SHP77 treated with DMSO at 0.1 percent for 48 hours (cell line): ENCODE measurements around the gene ELAVL4.
"Not testable (repeated sequence)": the region's sequence is repeated elsewhere in the genome, so short reads cannot be mapped to it uniquely, and the experiment has no call there.

ENCODE experiments used
- DNase-seq: peaks from one replicate; lab custom pipeline; 2025; lab: John Stamatoyannopoulos, UW

ELAVL4 gene

DNA sequence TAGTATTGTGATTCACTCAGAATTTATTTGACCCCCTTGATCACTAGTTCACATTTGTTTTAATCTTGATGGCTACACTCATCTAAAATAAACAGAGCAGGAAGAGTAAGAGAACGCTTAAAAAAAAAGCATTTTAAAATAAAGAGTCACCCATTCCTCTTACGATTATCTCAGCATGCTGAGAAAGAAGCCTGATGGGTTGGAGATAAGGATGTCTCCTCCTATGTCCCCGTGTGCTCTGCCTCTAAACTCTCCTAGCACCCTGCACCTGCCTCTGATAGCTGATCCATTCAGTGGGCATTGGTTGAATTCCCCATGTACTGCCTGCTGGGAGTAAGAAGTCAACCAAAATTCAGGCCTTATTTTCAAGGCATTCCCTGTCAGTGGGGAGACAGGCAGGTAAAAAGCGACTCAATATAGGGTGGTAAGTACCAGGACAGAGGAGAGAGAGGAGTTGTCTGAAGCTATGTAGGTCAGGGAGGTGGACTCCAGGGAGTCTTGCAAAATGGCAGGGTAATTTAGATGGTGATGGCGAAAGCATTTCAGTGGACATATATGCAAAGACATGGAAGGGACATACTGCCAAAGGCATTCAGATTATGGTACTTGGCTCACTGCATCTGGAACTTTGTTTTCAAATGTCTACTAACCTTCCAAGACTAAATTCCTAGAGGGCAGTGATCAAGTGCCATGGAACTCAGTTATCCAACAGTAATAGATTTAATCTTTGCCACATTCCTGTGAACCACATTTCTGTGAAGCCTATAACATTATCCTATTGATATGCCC lies 18.4 kb downstream of the ELAVL4 start:
- DNase-seq = no peak

- no peak for DNase-seq
Measured at GRCh38 chr1:50129201-50129600, 20.5 kb downstream of the ELAVL4 start.

DNA sequence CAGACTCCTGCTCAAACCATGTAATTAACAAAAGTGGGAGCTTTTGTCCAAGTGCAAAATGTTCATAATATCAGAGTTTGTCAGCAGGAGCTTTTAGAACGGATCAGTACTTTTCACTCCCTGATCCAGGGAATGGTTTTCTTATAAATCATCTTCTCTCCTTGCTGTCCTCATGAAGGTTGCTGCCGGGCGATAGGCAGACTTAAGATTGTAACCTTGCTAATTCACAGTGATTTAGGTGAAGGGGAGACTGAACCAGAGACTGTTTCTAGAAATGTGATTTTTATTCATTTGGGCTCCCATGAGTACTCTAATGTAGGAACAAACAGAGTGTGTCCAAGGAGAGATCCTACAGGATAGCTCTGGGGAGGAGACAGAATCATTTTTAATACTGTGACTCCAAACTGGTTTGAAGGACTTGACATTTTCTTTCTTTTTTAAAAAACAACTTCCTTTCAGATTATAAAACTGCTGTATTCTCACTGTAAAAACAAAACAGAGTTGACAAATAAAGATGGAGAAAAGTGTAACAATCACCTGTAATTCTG lies 23.7 kb downstream of the ELAVL4 start:
- no peak for DNase-seq

DNA sequence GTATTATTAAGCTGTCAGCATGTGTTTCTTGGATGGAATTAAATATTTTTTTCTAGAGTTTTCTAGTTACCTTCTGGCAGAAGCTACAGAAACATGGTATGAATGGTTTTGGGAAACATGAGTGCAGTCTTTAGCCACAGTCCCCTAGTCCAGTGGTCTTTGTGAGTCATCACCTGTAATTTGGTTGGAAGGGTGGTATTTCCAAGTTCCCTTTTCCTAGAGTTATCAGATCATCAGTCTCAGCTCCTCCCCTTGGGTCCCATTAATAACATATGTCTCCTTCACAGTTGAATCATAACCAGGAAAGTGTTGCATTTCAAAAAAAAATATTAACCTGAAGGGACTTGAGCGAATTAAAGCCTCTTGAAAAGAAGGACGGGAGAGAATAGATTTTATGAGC lies 27.0 kb downstream of the ELAVL4 start:
- DNase-seq = no peak

DNA sequence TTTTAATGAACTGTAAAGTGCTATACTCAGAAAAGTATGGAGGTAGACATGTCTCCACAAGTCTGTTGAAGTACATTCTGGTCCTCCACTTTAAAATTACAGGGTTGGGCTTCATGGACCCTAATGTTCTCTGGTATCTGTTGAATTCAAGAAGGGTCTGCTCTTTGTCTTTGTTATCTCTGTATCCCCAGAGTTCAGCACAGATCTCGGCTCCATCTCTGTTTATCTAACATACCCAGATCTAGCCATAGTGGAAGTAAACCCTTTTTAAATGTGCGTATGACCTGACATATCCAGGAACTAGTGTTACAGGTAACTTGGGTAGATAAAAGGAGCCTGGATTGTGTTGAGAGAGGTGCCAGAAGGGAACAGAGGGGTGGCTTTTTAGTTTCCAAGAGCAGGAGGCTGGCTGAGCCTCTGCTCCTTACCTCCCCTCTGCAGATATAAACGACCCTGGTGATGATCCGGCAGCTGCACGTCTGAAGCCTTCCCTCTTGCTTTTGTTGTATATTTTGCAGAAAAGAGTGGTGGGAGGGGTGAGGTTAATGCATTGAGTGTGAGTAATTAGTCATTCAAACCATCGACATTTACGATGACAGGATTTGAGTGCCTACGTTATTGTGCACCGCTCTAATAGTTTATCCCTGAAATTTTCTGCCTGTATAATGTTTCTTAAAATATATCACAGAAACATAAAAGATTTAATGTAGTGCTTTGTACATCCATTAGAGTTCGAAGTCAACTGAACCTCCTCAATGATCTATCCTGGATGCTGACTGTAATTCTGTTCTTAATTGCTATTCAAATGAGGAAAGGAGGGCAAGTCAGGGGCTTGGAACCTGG lies 30.8 kb downstream of the ELAVL4 start:
- DNase-seq = no peak

DNA sequence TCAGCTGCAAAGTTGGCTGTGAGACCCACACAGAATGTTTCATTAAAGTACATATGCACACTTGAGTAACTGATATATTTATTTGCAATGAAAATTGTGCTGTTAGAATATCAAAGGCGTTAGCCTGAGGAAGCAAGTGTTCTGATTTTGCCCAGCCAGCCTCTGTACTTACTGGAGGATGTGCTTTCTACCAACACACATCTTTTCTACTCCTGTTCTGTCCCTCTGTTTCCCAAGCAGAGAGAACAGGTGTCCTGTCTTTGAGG lies 31.4 kb downstream of the ELAVL4 start:
- no peak for DNase-seq

DNA sequence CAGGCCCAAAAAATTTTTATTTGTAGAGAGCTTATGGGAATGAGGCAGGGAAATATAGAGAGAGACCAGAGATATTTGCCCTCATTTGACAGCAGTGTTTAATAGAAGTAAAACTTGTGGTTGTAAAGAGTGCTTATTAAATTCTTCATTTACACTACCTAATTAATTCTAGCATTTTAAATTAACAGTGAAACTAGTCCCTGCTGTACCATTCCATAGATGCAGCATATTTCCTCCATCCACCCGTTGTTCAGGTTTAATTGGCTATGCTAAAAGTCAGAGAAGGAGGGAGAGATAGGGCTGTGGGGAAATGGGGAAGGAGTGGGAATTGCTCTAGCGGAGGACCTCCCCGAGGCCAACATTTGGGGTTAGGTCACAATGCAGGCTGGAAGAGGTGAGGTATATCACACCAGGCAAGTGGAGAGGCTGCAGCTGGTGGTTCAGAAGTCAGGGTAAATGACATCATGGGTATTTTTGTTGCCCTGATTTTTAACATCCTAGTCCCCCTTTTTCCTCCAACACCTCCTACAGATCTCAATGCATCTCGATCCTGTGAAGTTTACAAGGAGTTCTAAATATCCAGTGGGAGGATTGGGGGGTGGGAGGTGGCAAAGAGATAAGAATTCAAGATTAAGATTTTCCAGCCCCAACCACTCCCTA lies 38.6 kb downstream of the ELAVL4 start:
- no peak for DNase-seq

DNA sequence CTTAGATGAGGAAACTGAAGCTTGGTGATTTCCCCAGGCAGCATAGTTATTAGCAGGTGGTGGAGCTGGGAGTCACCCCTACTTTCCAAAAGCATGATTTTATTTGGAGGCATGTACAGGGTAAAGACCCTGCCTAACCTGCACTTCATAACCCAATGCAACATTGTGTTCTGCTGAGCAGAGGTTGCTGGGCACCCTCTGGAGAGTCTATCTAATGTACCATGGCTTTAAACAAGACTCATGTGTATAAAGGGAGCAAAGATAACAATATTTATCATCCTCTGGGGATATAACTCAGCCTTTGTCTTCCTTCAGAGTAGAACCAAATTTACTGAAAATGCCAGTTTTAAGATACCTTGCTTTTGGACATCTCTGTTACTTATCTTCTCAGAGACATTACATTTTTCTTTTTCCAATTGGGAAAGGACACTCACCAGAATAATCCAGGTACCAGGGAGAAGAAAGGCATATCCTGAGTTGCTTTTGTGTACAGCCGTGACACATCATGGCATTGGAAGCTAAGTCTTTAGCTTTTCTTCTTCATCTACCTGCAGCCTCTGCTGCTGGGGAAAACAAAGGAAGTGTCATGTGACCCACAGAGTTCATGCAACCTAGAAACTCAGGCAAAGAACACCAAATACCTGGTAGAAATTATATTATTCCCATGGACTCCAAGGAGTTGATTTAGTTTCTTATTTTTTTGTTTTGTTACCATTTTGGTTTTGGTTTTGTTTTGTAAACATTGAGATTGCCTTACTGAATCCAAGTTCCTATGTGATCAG lies 39.6 kb downstream of the ELAVL4 start:
- no peak for DNase-seq

DNA sequence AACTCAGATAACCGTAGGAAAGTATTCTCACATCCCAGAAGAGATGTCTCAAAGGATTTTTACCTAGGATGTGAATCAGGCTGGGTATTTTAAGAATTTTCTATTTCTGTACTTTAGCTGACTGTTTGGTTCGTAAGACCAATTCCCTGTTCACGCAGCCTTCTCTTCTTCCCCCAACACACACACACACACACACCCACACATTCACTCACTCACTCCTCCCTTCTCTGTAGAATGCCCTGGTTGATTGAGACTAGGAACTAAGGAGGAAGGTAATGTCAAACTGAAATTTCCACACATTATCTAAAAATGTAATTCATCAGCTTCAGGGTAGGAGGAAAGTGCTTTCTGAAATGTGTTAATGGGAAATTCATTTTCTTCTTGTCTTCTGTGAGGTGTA lies 43.5 kb downstream of the ELAVL4 start:
- DNase-seq = no peak

DNA sequence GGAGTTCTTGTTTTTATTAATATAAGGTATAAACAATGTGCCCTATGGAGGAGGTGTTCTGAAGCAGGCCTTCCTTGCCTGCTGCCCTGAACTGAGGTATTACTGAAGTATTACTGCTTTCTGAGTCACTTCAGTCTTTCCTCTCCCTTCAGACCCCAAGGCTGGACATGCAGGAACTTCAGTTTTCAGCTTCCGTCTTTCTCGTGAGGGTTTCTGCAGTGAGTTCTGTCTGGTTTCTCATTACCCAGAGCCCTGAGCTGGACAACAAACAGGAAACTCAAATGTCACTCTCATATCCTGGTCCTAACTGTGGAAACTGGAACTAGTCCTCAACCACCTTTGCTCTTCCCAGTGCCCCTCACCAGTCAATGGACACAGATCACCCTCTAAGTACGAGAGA lies 46.8 kb downstream of the ELAVL4 start:
- DNase-seq = no peak

GRCh38 chr1:50156241-50157010 lies 47.7 kb downstream of the ELAVL4 start:
- DNase-seq = no peak

GRCh38 chr1:50157306-50157941 lies 48.7 kb downstream of the ELAVL4 start:
- DNase-seq = no peak

- no peak for DNase-seq
Measured at GRCh38 chr1:50158421-50158820, 49.7 kb downstream of the ELAVL4 start.

GRCh38 chr1:50163680-50164079 lies 55.0 kb downstream of the ELAVL4 start:
- no peak for DNase-seq

DNA sequence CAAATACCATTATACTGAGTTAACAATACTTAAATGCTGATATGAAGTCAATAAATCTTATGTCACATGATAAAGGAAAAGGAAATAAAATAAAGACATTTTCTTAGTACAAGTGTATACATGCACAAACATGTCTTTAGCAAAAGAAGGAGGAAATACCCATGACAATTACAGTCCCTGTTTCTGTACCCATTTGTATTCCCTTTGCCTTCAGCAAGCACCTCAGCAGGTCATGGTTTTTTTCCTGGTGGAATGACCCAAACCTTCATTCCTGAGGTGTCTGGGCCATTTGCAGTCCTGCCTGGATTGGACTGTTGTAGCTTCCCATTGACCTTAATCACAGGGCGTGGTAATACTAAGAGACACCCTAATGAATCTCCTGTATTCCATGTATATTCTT lies 57.6 kb downstream of the ELAVL4 start:
- DNase-seq = not testable (repeated sequence)

DNA sequence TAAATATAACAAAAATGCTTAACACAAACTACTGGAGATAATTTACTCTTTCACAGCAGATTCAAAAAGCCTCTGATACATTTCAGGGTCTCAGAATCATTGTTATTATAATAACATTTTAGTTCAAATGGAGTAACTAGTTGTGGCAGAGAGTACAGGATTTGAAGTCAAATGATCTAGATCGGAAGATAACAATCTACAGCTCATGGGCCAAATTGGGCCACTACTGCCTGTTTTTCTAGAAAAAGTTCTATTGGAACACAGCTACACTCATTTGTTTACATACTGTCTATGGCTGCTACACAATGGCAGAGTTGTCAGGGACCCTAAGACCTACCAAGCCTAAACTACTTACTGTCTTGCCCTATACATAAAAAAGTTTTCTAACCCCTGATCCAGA lies 63.6 kb downstream of the ELAVL4 start:
- no peak for DNase-seq

- DNase-seq = no peak
Measured at GRCh38 chr1:50174101-50174500, 65.4 kb downstream of the ELAVL4 start.

DNA sequence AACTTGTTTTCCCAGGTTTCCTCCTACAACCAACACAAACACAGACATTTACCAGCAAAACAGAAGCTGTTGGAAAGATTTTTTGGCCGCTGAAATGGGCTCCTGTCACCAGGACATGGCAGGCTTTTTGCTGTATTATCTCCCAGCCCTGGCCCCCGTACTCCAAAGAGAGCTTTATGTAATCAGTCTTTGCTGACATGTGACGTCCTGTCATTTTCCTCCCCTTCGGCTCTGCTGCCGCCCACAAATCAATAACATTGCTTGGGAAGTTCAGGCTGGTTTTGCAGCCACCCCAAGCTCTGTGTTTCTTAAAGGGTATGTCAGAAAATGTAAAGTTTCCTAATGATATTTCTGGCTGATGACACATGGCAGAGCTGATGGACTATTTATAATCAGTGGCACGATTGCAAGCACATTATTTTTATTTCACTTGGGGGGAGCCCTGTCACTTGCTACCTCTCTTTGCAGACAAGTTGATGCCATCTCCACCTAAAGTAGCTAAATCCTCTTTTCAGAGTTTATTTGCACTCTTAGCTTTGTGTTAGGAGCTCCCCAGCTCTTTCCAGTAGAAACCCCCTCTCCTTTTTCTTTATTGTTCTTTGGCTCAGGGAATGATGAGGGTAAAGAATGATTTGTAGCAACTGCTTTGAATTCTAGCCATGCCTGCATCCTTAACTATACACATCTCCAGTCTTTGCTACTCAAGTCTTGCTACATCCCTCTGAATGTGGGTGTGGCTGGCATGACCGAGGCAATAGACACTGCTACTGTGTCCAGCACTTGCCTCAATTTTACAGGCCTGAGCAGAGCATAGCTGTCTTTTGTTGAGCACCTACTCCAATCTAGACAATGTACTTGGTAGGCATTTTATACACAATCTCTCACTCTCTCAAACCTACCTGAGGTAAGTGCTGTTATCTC lies 67.3 kb downstream of the ELAVL4 start:
- no peak for DNase-seq

- DNase-seq = no peak
Measured at GRCh38 chr1:50177994-50178393, 69.3 kb downstream of the ELAVL4 start.

DNA sequence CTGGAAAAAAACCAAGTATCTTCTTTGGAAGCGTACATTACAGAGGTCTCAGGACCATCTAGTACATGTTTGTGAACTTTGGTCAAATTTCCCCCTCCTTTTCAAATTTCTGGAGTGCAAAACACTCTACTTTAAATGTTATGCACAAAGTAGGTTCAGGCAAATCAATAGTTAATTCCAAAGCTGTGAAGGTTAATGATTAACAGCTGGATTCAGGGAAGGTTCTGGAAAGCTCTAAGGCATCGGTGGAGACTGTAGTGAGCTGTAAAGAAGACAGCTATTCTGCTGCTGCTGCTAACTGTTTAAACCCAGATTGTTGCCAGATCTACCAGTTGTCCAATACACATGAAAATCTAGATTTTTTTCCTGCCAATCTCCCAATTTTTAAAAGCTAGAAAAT lies 70.9 kb downstream of the ELAVL4 start:
- DNase-seq = no peak
